Endometrial microvascular endothelial cells (primary cell): ENCODE measurements around the gene ARL14EPL. TPM values are rescaled to one million over a fixed set of nuclear protein-coding genes. Genes with fewer than 3 reads are reported as not detected.
"Not testable (repeated sequence)": the region's sequence is repeated elsewhere in the genome, so short reads cannot be mapped to it uniquely, and the experiment has no call there.

ENCODE experiments used
- in situ Hi-C: cut with HindIII; loops from 2 replicates; pipeline ENCODE4 v1.10.0; 2017; ENCODE audit warnings: low sequenced_read_pairs, low pct_unique_long_range_greater_than_20kb; ENCODE audit errors: inconsistent ontology term
- total RNA-seq: library from RNA; depleted of rRNA; stranded (reverse); fragments of >200 nt; gene quantifications from one replicate; pipeline ENCODE4 v1.2.3, GENCODE V29; 2015; ENCODE audit errors: inconsistent ontology term

ARL14EPL gene
- total RNA-seq, 1 donor from 2014 or later = not detected

DNA sequence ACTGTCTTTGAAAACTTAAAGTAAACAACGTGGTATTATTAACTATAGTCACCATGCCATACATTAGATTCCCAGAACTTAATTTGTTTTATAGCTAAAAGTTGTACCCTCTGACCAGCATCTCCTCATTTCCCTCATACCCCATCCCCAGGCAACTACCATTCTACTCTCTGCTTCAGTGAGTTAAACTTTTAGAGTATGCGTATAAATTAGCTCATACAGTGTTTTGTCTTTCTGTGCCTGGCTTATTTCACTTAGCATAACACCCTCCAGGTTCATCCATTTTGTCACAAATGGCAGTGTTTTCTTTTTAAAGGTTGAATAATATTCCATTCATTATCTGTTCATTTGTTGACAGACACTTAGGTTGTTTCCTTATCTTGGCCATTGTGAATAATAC lies 66.7 kb downstream of the ARL14EPL start:
- in situ Hi-C loops = no loop called here

DNA sequence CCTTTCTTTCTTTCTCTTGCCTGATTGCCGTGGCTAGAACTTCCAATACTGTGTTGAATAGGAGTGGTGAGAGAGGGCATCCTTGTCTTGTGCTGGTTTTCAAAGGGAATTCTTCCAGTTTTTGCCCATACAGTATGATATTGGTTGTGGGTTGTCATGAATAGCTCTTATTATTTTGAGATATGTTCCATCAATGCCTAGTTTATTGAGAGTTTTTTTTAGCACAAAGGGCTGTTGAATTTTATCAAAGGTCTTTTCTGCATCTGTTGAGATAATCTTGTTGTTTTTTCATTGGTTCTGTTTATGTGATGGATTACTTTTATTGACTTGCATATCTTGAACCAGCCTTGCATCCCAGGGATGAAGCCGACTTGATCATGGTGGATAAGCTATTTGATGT lies 72.7 kb downstream of the ARL14EPL start:
- in situ Hi-C loops = not testable (repeated sequence)

Other genes starting within 250 kb of the ARL14EPL start
- not detected for gene CDO1, start 215.8 kb upstream of the ARL14EPL start, total RNA-seq
- gene ATG12, start 190.9 kb upstream of the ARL14EPL start, total RNA-seq = 28.9 TPM
- gene AP3S1, start 190.5 kb upstream of the ARL14EPL start, total RNA-seq = 47.9 TPM
- gene LVRN, start 70.0 kb upstream of the ARL14EPL start, total RNA-seq = not detected
- 46.5 TPM for gene COMMD10, start 52.6 kb downstream of the ARL14EPL start, total RNA-seq